ENCODE data around the gene NFE2L3. TPM values are rescaled to one million over a fixed set of nuclear protein-coding genes. Genes with fewer than 3 reads are reported as not detected.

Gene NFE2L3
- total and polyA plus RNA-seq, 2 donors (not counting 1 experiment from before 2014, with no cell fraction given): 1.4 to 1.6 TPM

- no peaks in the 10 kb centered on the region for H4K20me1 ChIP-seq (ENCODE audit: control insufficient read depth, insufficient read depth, low read length, poor library complexity, severe bottlenecking)
- peak overlapping the region; percentile 85 for H3K4me3 Mint-ChIP-seq
- peak overlapping the region; percentile 51 for H3K9ac ChIP-seq (ENCODE audit: low read length)
- peak overlapping the region; percentile 70 for H3K4me2 ChIP-seq (replicated peaks; ENCODE audit: low read depth, low read length, poor library complexity, severe bottlenecking)
- ChIA-PET POLR2A (interaction anchor here (0.5 to 1.0 kb wide), 5 partner anchors 11 to 44 kb away, joined by 3 to 7 read pairs (median 4); partner anchors contain the start of gene HNRNPA2B1), CTCF (interaction anchor here (0.6 to 2.9 kb wide), 6 partner anchors 10 to 263 kb away, joined by 3 to 13 read pairs (median 3); no protein-coding TSS in a partner anchor)
- H3K27ac ChIP-seq (ENCODE audit: low read length in 2 of 2): peak overlapping the region in 1 of 2 donors; percentile 51
- H3K27me3 ChIP-seq (replicated peaks in 1 of 4; ENCODE audit: control extremely low read depth in 1 of 4, control insufficient read depth in 3 of 4, insufficient read depth in 4 of 4, low read length in 3 of 4): no peaks in the 10 kb centered on the region
- no peaks in the 10 kb centered on the region for H3K27me3 Mint-ChIP-seq
- H3K4me1 ChIP-seq (ENCODE audit: control insufficient read depth in 2 of 2, insufficient read depth in 2 of 2, low read length in 2 of 2): peaks cover 45 to 55% of the 10 kb centered on the region in 2 donors
- H3K27ac Mint-ChIP-seq: peak overlapping the region; percentile 66
- ATAC-seq (ENCODE audit: low read depth) (no peak), DNase-seq (peak; percentile 40)
- H3K9me3 Mint-ChIP-seq (ENCODE audit: insufficient read depth): no peaks in the 10 kb centered on the region
- H3K4me1 Mint-ChIP-seq: peaks cover 67% of the 10 kb centered on the region
- H2AFZ ChIP-seq (ENCODE audit: insufficient read depth, low read depth, low read length, poor library complexity, severe bottlenecking): no peak overlapping the region
- H3K36me3 ChIP-seq (replicated peaks in 1 of 2; ENCODE audit: control extremely low read depth in 1 of 2, control insufficient read depth in 1 of 2, extremely low read depth in 1 of 2, insufficient read depth in 2 of 2, low read length in 1 of 2): no peaks in the 10 kb centered on the region
- TF ChIP-seq EZH2 (IDR thresholded peaks at IDR 0.05; ENCODE audit: borderline replicate concordance, insufficient read depth, low read depth, low read length, poor library complexity, severe bottlenecking) (no peak), CTCF (IDR thresholded peaks at IDR 0.05) (no peak)
- H3K79me2 ChIP-seq (ENCODE audit: control insufficient read depth, insufficient read depth, low read length): no peaks in the 10 kb centered on the region
- intact Hi-C loops (cut with micrococcal nuclease): loop anchor here (2.0 to 5.0 kb wide), 2 partner anchors 37 to 258 kb away; no protein-coding TSS in a partner anchor
- peak overlapping the region in 2 of 5 experiments; percentile 7 to 62 for H3K4me3 ChIP-seq (ENCODE audit: control extremely low read depth in 1 of 5, extremely low read depth in 1 of 5, insufficient read depth in 1 of 5, low read depth in 2 of 5, low read length in 4 of 5)
- WGBS (ENCODE audit: insufficient coverage): 82% methylated on average over 2 of the region's 8 CpGs
- peaks cover 0 to 3% (median 0%) of the 10 kb centered on the region in 3 donors for H3K9me3 ChIP-seq (ENCODE audit: control extremely low read depth in 1 of 3, control insufficient read depth in 2 of 3, insufficient read depth in 1 of 3, low read length in 2 of 3)
Observed at GRCh38 chr7:26155531-26156375, 3.8 kb downstream of the NFE2L3 start.
